RWPE2 (cell line): Measurements from ENCODE around the gene PPIA.
"Not testable (repeated sequence)": the region's sequence is repeated elsewhere in the genome, so short reads cannot be mapped to it uniquely, and the experiment has no call there.

Experiments
- ATAC-seq: fragments of 200-7000 bp; cut with Tn5 transposase; 3 replicates; pipeline ENCODE4 v1.9.1; 2021; ENCODE audit warnings: low read depth
- DNase-seq: peaks from one replicate; pipeline ENCODE4 v3.0.0-alpha.2; 2020; ENCODE audit warnings: low spot score
- H3K27ac ChIP-seq: fragments of 450-650 bp; 2 replicates; pipeline ENCODE4 v1.5.1; 2017; ENCODE audit warnings: mild to moderate bottlenecking; ENCODE audit not compliant: poor library complexity, severe bottlenecking
- H3K27me3 ChIP-seq: fragments of 250-450 bp; sonication (Bioruptor Pico); 2 replicates; pipeline ENCODE4 v1.5.1; 2021; ENCODE audit warnings: mild to moderate bottlenecking, moderate library complexity; ENCODE audit not compliant: insufficient read depth, poor library complexity, severe bottlenecking
- H3K36me3 ChIP-seq: fragments of 250-450 bp; sonication (Bioruptor Pico); 2 replicates; pipeline ENCODE4 v1.5.1; 2020; ENCODE audit warnings: low read depth, mild to moderate bottlenecking, moderate library complexity
- H3K4me1 ChIP-seq: fragments of 250-450 bp; sonication (Bioruptor Pico); 2 replicates; pipeline ENCODE4 v1.5.1; 2021; ENCODE audit warnings: mild to moderate bottlenecking, moderate library complexity; ENCODE audit not compliant: insufficient read depth, poor library complexity, severe bottlenecking
- H3K4me3 ChIP-seq: fragments of 250-450 bp; sonication (Bioruptor Pico); 2 replicates; pipeline ENCODE4 v1.5.1; 2021; ENCODE audit warnings: mild to moderate bottlenecking, moderate library complexity; ENCODE audit not compliant: severe bottlenecking
- H3K9me3 ChIP-seq: fragments of 250-450 bp; sonication (Bioruptor Pico); 2 replicates; pipeline ENCODE4 v1.5.1; 2021; ENCODE audit warnings: mild to moderate bottlenecking, moderate library complexity; ENCODE audit not compliant: severe bottlenecking
- CTCF ChIP-seq: fragments of 450-650 bp; IDR thresholded peaks from one replicate; pipeline ENCODE4 v1.5.1; 2017; ENCODE audit warnings: mild to moderate bottlenecking, moderate library complexity; ENCODE audit not compliant: poor library complexity, severe bottlenecking

Gene PPIA

GRCh38 chr7:44819292-44819691, 22.8 kb downstream of the PPIA start:
- Histone ChIP-seq H3K27ac (no peak overlapping the region), H3K27me3 (no peaks in the 10 kb centered on the region), H3K9me3 (no peaks in the 10 kb centered on the region), H3K4me3 (no peak overlapping the region), H3K4me1 (no peaks in the 10 kb centered on the region), H3K36me3 (no peaks in the 10 kb centered on the region)
- no peak for DNase-seq
- TF ChIP-seq CTCF: no peak
- 0 out of 3 replicates have a peak, but pooled peaks have one; percentile 21 for ATAC-seq

GRCh38 chr7:44823255-44823781, 26.8 kb downstream of the PPIA start:
- TF ChIP-seq CTCF: no peak
- Histone ChIP-seq H3K4me1 (no peaks in the 10 kb centered on the region), H3K4me3 (no peak overlapping the region), H3K9me3 (no peaks in the 10 kb centered on the region), H3K27ac (no peak overlapping the region), H3K36me3 (peaks cover 24% of the 10 kb centered on the region), H3K27me3 (no peaks in the 10 kb centered on the region)
- ATAC-seq (0 out of 3 replicates have a peak, but pooled peaks have one; percentile 11), DNase-seq (no peak)

GRCh38 chr7:44824894-44825526, 28.5 kb downstream of the PPIA start:
- H3K36me3 ChIP-seq: peaks cover 38% of the 10 kb centered on the region
- H3K9me3 ChIP-seq: no peaks in the 10 kb centered on the region
- ATAC-seq: peak; percentile 20; the same call in 1 of the 3 replicates
- no peak for DNase-seq
- H3K27me3 ChIP-seq: no peaks in the 10 kb centered on the region
- no peaks in the 10 kb centered on the region for H3K4me1 ChIP-seq
- no peak for TF ChIP-seq CTCF
- H3K4me3 ChIP-seq: no peak overlapping the region
- H3K27ac ChIP-seq: no peak overlapping the region

- no peak overlapping the region for H3K27ac ChIP-seq
- H3K4me1 ChIP-seq: no peaks in the 10 kb centered on the region
- no peak for TF ChIP-seq CTCF
- no peaks in the 10 kb centered on the region for H3K9me3 ChIP-seq
- H3K4me3 ChIP-seq: no peak overlapping the region
- ATAC-seq (no peak), DNase-seq (no peak)
- no peaks in the 10 kb centered on the region for H3K27me3 ChIP-seq
- H3K36me3 ChIP-seq: peaks cover 64% of the 10 kb centered on the region
These were observed 31.1 kb downstream of the PPIA start for GRCh38 chr7:44827567-44827966.

- Histone ChIP-seq H3K27ac (no peak overlapping the region), H3K9me3 (no peaks in the 10 kb centered on the region), H3K4me1 (no peaks in the 10 kb centered on the region), H3K4me3 (no peak overlapping the region), H3K36me3 (peaks cover 92% of the 10 kb centered on the region), H3K27me3 (no peaks in the 10 kb centered on the region)
- ATAC-seq: no peak
- no peak for TF ChIP-seq CTCF
- no peak for DNase-seq
These were observed 42.3 kb downstream of the PPIA start for GRCh38 chr7:44838751-44839150.

- Histone ChIP-seq H3K4me1 (peaks cover 14% of the 10 kb centered on the region), H3K36me3 (peaks cover 57% of the 10 kb centered on the region)
- H3K9me3 ChIP-seq, DNase-seq, H3K4me3 ChIP-seq, H3K27me3 ChIP-seq, H3K27ac ChIP-seq, ATAC-seq: not testable (repeated sequence)
These were observed 46.2 kb downstream of the PPIA start for GRCh38 chr7:44842675-44843074.

- H3K4me1 ChIP-seq: peaks cover 14% of the 10 kb centered on the region
- H3K9me3 ChIP-seq, H3K4me3 ChIP-seq, H3K27ac ChIP-seq, ATAC-seq, DNase-seq, H3K27me3 ChIP-seq: not testable (repeated sequence)
- peaks cover 51% of the 10 kb centered on the region for H3K36me3 ChIP-seq
These were observed 47.0 kb downstream of the PPIA start for GRCh38 chr7:44843440-44843839.
